Placental epithelial cell (primary cell): ENCODE measurements around the gene STH. TPM values are rescaled to one million over a fixed set of nuclear protein-coding genes. Genes with fewer than 3 reads are reported as not detected.

ENCODE experiments used
- total RNA-seq: library from RNA; depleted of rRNA; stranded (reverse); fragments of >200 nt; gene quantifications from 2 replicates; pipeline ENCODE4 v1.2.3, GENCODE V29; 2012

Gene STH
- not detected in 2 replicates for total RNA-seq

GRCh38 chr17:45998987-45999899 lies at the start of gene STH:
Gene STH (plus strand): TSS chr17:45999250. CDS start chr17:45999280, 30 bp downstream.

Other genes starting within 250 kb of the STH start
- not detected in 2 replicates for gene CRHR1, start 214.9 kb upstream of the STH start, total RNA-seq
- not detected in 2 replicates for gene SPPL2C, start 154.4 kb upstream of the STH start, total RNA-seq
- under 0.01 TPM in 1 of 2 replicates, not detected in the other for gene MAPT, start 104.7 kb upstream of the STH start, total RNA-seq
- gene KANSL1, start 194.2 kb downstream of the STH start, total RNA-seq, result 138 and 160 TPM in 2 replicates